PFSK-1 (cell line): ENCODE results near the gene SHTN1.

Experiments used
- POLR2AphosphoS5 ChIP-seq: IDR thresholded peaks from 2 replicates; pipeline ENCODE4 v1.6.1; 2012; ENCODE audit warnings: low read depth, mild to moderate bottlenecking, control low read depth, low read length, moderate library complexity
- SIN3A ChIP-seq: IDR thresholded peaks from 2 replicates; pipeline ENCODE4 v1.6.1; 2012; ENCODE audit warnings: mild to moderate bottlenecking, low read length, moderate library complexity, borderline replicate concordance; ENCODE audit not compliant: insufficient read depth
- TAF1 ChIP-seq: IDR thresholded peaks from 2 replicates; pipeline ENCODE4 v1.6.1; 2012; ENCODE audit warnings: low read length, control low read depth, borderline replicate concordance; ENCODE audit not compliant: insufficient read depth
- TF ChIP-seq, protein P1 (sequence below), 2 experiments: IDR thresholded peaks; 2 replicates each; pipeline versions ENCODE4 v1.6.1 to v1.8.0; 2011 to 2012; ENCODE audit warnings: low read depth in 2 of 2, low read length in 2 of 2, control low read depth in 1 of 2, inconsistent platforms in 1 of 2, mild to moderate bottlenecking in 1 of 2, moderate library complexity in 1 of 2; ENCODE audit not compliant: insufficient read depth in 1 of 2

- TF ChIP-seq TAF1: no peak
- no peak for TF ChIP-seq POLR2AphosphoS5
- no peak for TF ChIP-seq SIN3A
- TF ChIP-seq, protein P1, sequence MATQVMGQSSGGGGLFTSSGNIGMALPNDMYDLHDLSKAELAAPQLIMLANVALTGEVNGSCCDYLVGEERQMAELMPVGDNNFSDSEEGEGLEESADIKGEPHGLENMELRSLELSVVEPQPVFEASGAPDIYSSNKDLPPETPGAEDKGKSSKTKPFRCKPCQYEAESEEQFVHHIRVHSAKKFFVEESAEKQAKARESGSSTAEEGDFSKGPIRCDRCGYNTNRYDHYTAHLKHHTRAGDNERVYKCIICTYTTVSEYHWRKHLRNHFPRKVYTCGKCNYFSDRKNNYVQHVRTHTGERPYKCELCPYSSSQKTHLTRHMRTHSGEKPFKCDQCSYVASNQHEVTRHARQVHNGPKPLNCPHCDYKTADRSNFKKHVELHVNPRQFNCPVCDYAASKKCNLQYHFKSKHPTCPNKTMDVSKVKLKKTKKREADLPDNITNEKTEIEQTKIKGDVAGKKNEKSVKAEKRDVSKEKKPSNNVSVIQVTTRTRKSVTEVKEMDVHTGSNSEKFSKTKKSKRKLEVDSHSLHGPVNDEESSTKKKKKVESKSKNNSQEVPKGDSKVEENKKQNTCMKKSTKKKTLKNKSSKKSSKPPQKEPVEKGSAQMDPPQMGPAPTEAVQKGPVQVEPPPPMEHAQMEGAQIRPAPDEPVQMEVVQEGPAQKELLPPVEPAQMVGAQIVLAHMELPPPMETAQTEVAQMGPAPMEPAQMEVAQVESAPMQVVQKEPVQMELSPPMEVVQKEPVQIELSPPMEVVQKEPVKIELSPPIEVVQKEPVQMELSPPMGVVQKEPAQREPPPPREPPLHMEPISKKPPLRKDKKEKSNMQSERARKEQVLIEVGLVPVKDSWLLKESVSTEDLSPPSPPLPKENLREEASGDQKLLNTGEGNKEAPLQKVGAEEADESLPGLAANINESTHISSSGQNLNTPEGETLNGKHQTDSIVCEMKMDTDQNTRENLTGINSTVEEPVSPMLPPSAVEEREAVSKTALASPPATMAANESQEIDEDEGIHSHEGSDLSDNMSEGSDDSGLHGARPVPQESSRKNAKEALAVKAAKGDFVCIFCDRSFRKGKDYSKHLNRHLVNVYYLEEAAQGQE (IDR thresholded peaks at IDR 0.05; ENCODE audit: insufficient read depth in 1 of 2, low read depth in 2 of 2, low read length in 2 of 2): no peak
Measured at GRCh38 chr10:116997015-116997414, 8.0 kb downstream of the SHTN1 start.
